GM12873 (cell line): ENCODE results near the gene TTC31.

Source experiments
- CTCF ChIP-seq: IDR thresholded peaks from 2 replicates; pipeline ENCODE4 v1.5.1; 2012; ENCODE audit warnings: low read depth, mild to moderate bottlenecking, moderate library complexity, low read length, control low read depth; ENCODE audit not compliant: insufficient read depth; ENCODE audit errors: missing control alignments

Gene TTC31

GRCh38 chr2:74450570-74451190, 32.2 kb upstream of the TTC31 start:
- TF ChIP-seq CTCF = no peak

DNA sequence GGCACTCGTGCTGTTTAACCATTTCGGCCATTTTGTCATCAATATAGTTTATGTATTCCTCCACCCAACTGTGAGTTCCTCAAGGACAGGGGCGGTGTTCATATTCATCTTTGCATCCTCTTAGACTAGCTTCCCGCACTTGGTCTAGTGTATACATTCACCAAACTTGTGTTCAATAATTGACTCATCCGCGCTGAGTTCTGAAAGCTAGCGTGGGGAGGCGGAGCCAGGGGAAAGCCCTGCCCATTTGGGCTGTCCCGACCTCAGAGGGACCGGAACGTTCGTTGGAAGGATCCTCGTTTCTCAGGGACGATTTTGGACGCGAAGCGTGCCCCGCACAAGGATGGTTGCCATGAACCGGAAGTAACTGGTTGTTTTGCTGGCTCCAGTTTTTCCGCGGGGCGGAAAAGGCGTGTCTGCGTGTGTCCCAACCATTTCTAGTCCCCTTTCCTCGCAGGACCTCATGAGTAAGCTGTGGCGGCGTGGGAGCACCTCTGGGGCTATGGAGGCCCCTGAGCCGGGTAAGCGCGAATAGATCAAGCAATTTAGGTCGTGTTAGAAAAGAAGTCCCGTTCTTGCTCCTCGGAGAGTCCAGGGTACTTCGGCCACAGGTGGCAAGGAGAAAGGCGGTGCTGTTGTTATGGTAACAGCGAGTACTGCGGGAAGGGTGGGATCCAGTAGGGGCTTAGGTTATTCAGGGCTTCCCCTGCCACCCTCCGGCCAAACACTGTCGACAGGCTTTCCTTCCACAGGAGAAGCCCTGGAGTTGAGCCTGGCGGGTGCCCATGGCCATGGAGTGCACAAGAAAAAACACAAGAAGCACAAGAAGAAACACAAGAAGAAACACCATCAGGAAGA, 28.0 kb upstream of the TTC31 start, which contains the start of gene INO80B:
TSS of gene INO80B (plus strand) at position 434 of the 858 bp plus-strand sequence. CDS start at position 464, 30 bp downstream.
- TF ChIP-seq CTCF = no peak

DNA sequence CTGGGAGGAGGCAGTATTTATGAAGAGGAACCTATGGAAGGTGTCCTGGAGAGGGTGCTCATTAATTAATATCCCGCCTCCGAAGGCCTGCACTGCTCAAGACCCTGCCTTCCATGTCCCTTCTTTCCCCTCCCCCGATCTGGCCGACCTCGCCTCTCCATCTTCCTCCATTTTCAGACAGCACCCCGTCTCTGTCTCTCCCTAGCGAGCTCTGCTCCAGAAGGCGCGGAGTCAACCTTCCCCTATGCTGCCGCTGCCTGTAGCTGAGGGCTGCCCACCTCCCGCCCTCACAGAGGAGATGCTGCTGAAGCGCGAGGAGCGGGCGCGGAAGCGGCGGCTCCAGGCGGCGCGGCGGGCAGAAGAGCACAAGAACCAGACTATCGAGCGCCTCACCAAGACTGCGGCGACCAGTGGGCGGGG, 25.7 kb upstream of the TTC31 start:
- no peak for TF ChIP-seq CTCF

- TF ChIP-seq CTCF = no peak
Measured at GRCh38 chr2:74457549-74458131, 25.2 kb upstream of the TTC31 start.

DNA sequence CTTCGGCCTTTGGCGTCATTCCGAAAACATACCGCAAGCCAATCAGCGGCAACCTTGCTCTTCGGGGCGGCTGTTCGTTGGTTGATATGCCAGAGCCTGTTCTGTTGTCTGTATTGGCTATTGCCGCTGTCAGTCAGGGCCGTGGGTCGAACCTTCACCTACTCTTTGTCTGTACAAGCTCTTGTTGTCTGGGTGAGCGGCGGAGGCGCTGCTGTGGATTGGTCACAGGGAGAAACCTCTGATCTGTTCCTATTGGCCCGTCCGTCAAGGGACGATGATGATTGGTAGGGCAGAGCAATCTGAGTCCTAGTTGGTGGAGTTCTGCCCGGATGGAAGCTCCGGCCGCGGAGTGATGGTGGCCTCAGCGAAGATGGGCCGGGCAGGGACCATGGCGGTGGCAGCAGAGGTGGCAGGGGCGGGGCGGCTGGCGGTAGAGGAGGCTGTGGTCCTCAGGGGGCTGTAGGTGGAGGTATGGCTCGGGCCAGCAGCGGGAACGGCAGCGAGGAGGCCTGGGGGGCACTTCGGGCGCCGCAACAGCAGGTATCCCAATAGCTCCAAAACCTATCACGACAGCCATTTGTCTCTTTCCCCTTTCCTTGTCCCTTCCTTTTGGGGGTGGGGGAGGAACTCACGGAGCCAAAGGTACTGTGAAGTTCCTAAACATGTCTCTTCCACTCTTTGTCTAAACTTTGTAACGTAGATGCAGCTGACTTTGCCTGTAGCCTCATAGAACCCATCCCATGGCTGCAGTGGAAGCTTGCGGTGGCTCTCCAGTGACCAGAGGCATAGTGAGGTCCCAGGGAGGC, 24.5 kb upstream of the TTC31 start, which contains the start of gene WBP1:
TSS of gene WBP1 (plus strand) at position 307 of the 806 bp plus-strand sequence. CDS start at position 472, 165 bp downstream.
- no peak for TF ChIP-seq CTCF

DNA sequence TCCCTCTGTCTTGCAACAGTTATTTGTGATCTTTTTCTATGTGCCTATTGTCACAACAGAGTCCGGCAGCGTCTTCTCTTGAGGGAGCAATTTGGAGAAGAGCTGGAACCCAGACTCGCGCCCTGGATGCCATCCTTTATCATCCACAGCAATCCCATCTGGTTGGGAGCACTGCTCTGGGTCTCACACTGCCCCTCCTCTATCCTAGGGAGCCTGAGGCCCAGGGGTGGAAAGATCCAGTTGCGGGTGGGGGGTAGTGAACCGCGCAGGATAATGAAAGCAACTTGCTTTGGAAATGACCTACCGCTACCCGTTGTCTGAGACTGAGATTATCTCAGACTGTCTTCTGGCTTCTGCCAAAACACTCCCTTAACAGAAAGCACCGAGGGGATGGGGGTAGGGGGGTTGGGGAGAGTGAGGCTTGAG, 23.9 kb upstream of the TTC31 start:
- TF ChIP-seq CTCF = no peak
